Heart left ventricle (tissue), 13 donors: ENCODE data around the gene PRXL2B.

Experiments
- POLR2A ChIP-seq, 2 donors: fragments of 450-650 bp; IDR thresholded peaks; one replicate each; pipeline ENCODE4 v1.6.1; 2017; ENCODE audit warnings: antibody characterized with exemption in 2 of 2, mild to moderate bottlenecking in 2 of 2, moderate library complexity in 2 of 2
- TF ChIP-seq, protein P1 (sequence below), 12 donors: fragments of 200-600 bp; sonication (generic) in 4 of 12; IDR thresholded peaks; one replicate each; pipeline versions ENCODE4 v1.5.0 to v1.8.0; 2018 to 2022; ENCODE audit warnings: antibody characterized with exemption in 12 of 12, mild to moderate bottlenecking in 5 of 12
- donor health status: ischemic (EF 13 %, LVEDD 7.1; RV severe dilation, severe dysfunction).
- donor health status: DM: no; HTN: yes; CAD: no.
- donor health status: DM: no; HTN: no; CAD: no.
- donor health status: ischemic (EF 25% LVEDD 6.9; RV normal size, moderate dysfunction).
- donor health status: ischemic (EF 25% LVEDD 5.7; RV mildly dilated, moderate dysfunction).
- donor health status: ischemic (EF 35%, LVEDD 5.7; RV mildly dilated, moderate dysfunction).
- donor health status: nonischemic (EF 11% LVEDD 7.7; RV severe dilation, severe dysfunction).
- donor health status: DM: yes; HTN: yes; CAD: no.
- donor health status: PGD.
- donor health status: ischemic (EF 29% LVEDD 5.4; RV normal size, mild dysfunction).
- donor health status: nonischemic (EF 23%, LVEDD 6.1; RV moderate dilation, normal function).

- TF ChIP-seq, protein P1, sequence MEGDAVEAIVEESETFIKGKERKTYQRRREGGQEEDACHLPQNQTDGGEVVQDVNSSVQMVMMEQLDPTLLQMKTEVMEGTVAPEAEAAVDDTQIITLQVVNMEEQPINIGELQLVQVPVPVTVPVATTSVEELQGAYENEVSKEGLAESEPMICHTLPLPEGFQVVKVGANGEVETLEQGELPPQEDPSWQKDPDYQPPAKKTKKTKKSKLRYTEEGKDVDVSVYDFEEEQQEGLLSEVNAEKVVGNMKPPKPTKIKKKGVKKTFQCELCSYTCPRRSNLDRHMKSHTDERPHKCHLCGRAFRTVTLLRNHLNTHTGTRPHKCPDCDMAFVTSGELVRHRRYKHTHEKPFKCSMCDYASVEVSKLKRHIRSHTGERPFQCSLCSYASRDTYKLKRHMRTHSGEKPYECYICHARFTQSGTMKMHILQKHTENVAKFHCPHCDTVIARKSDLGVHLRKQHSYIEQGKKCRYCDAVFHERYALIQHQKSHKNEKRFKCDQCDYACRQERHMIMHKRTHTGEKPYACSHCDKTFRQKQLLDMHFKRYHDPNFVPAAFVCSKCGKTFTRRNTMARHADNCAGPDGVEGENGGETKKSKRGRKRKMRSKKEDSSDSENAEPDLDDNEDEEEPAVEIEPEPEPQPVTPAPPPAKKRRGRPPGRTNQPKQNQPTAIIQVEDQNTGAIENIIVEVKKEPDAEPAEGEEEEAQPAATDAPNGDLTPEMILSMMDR (IDR thresholded peaks at IDR 0.05): no peak
- TF ChIP-seq POLR2A (IDR thresholded peaks at IDR 0.05): no peak
Observed at GRCh38 chr1:2552189-2552588, 34.4 kb upstream of the PRXL2B start.
